Upper lobe of right lung (tissue), 1 donor: ENCODE data around the gene CSF1R. TPM values are rescaled to one million over a fixed set of nuclear protein-coding genes. Genes with fewer than 3 reads are reported as not detected.

Source experiments
- ATAC-seq: fragments of 200-7000 bp; cut with Tn5 transposase; one replicate; pipeline ENCODE4 v1.9.1; 2020; ENCODE audit warnings: mild to moderate bottlenecking, moderate library complexity
- DNase-seq: peaks from one replicate; pipeline ENCODE4 v3.0.0-alpha.2; 2020
- H3K27ac ChIP-seq: fragments of 200-600 bp; one replicate; pipeline ENCODE4 v1.8.0; 2022
- H3K27me3 ChIP-seq: fragments of 200-600 bp; one replicate; pipeline ENCODE4 v1.8.0; 2022; ENCODE audit warnings: mild to moderate bottlenecking
- H3K36me3 ChIP-seq: fragments of 200-600 bp; one replicate; pipeline ENCODE4 v1.8.0; 2022
- H3K4me1 ChIP-seq: fragments of 200-600 bp; one replicate; pipeline ENCODE4 v1.8.0; 2022
- H3K4me3 ChIP-seq: fragments of 200-600 bp; one replicate; pipeline ENCODE4 v1.8.0; 2022; ENCODE audit warnings: mild to moderate bottlenecking
- H3K9me3 ChIP-seq: fragments of 200-600 bp; one replicate; pipeline ENCODE4 v1.8.0; 2022
- intact Hi-C: fragments of 100-400 bp; cut with DNase I; formaldehyde crosslinking; loops from one replicate; pipeline ENCODE4 v1.11.0; 2022
- total RNA-seq: library from RNA; stranded (reverse); fragmentation: NEBNext Ultra II Directional; extraction: Animal tissue kit (Norgen Biotek cat#: 25700); gene quantifications from one replicate; pipeline ENCODE4 v1.2.1, GENCODE V29; 2021
- TF ChIP-seq, protein P1 (sequence below): fragments of 200-600 bp; IDR thresholded peaks from one replicate; pipeline ENCODE4 v1.8.0; 2022; ENCODE audit warnings: antibody characterized with exemption
- donor health status: DM: no; HTN: yes; CAD: no; lungs with severe emphysema.

The CSF1R gene
- total RNA-seq, 1 donor from 2014 or later: 48.7 TPM

DNA sequence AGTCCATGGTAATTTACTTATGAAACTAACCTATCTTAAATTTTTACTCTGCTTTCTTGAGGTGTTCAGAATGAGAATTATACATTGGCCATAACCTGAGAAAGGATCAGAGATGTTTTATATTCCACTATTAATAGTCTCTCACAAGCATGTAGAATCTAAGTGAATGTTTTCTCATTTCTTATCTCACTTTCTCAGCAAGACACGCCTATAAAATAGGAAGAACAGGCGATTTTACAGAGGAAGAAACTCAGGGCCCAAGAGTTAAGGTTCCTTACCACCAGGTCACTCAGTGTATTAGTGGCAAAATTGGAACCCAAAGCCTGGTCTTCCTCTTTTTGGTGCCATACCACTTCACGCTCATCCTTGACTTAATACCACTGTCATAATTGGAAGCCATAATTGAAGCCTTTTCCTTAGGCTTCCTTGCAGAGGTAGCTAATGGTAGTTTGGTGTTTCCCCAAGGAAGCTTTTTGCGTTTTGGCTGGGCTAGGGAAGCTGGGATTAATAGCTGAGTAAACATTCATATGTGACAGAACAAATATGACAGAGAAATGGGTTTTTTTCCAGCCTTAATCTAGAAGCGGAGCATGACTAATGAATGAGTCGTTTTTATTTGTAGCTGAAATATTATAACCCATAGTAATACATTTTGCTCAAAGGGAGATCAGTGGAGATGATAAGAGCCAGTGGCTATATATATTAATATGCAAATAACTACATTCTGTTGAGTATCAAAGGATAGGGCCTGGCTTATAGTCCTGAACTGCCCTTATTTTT is 68.9 kb downstream of the CSF1R start:
- peaks cover 100% of the 10 kb centered on the region for H3K36me3 ChIP-seq
- peaks cover 7% of the 10 kb centered on the region for H3K4me1 ChIP-seq
- DNase-seq (no peak), ATAC-seq (no peak)
- no peaks in the 10 kb centered on the region for H3K27me3 ChIP-seq
- no peak overlapping the region for H3K27ac ChIP-seq
- TF ChIP-seq, protein P1, sequence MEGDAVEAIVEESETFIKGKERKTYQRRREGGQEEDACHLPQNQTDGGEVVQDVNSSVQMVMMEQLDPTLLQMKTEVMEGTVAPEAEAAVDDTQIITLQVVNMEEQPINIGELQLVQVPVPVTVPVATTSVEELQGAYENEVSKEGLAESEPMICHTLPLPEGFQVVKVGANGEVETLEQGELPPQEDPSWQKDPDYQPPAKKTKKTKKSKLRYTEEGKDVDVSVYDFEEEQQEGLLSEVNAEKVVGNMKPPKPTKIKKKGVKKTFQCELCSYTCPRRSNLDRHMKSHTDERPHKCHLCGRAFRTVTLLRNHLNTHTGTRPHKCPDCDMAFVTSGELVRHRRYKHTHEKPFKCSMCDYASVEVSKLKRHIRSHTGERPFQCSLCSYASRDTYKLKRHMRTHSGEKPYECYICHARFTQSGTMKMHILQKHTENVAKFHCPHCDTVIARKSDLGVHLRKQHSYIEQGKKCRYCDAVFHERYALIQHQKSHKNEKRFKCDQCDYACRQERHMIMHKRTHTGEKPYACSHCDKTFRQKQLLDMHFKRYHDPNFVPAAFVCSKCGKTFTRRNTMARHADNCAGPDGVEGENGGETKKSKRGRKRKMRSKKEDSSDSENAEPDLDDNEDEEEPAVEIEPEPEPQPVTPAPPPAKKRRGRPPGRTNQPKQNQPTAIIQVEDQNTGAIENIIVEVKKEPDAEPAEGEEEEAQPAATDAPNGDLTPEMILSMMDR: no peak
- intact Hi-C loops: no loop called here
- H3K4me3 ChIP-seq: no peak overlapping the region
- H3K9me3 ChIP-seq: no peaks in the 10 kb centered on the region

DNA sequence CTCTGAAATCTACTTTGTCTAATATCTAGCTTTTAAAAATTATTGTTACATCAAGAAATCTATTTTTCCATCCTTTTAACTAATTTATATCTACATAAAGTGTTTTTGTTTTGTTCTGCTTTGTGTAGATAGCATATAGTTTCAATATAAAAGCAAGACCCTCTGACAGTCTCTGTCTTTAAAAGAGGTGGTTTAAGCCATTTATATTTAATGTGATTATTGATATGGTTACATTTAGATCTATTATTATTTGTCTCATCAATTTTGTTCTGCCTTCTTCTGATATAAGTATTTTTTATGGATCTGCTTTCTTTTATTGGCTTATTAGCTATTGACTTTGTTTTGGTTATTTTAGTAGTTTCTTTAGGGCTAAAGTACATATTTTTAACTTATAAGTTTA is 69.8 kb downstream of the CSF1R start:
- no peaks in the 10 kb centered on the region for H3K27me3 ChIP-seq
- intact Hi-C loops: no loop called here
- peaks cover 99% of the 10 kb centered on the region for H3K36me3 ChIP-seq
- ATAC-seq (no peak), DNase-seq (no peak)
- H3K4me1 ChIP-seq: peaks cover 7% of the 10 kb centered on the region
- TF ChIP-seq, protein P1: no peak
- no peak overlapping the region for H3K27ac ChIP-seq
- no peaks in the 10 kb centered on the region for H3K9me3 ChIP-seq
- H3K4me3 ChIP-seq: no peak overlapping the region

DNA sequence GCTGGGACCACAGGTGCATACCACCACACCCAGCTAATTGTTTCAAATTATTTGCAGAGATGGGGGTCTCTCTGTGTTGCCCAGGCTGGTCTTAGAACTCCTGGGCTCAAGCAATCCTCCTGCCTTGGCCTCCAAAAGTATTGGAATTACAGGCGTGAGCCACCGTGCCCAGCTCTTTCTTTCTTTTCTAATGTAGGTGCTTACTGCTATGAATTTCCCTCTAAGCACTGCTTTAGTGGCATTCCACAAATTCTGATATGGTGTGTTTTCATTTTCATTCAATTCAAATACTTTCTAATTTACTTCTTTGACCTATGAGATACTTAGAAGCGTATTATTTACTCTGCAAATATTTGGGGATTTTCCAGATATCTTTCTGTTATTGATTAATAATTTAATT is 70.9 kb downstream of the CSF1R start:
- DNase-seq: no peak
- no peak overlapping the region for H3K4me3 ChIP-seq
- peaks cover 99% of the 10 kb centered on the region for H3K36me3 ChIP-seq
- TF ChIP-seq, protein P1: no peak
- no peaks in the 10 kb centered on the region for H3K4me1 ChIP-seq
- H3K27me3 ChIP-seq: no peaks in the 10 kb centered on the region
- intact Hi-C loops: no loop called here
- no peak for ATAC-seq
- no peaks in the 10 kb centered on the region for H3K9me3 ChIP-seq
- H3K27ac ChIP-seq: no peak overlapping the region

DNA sequence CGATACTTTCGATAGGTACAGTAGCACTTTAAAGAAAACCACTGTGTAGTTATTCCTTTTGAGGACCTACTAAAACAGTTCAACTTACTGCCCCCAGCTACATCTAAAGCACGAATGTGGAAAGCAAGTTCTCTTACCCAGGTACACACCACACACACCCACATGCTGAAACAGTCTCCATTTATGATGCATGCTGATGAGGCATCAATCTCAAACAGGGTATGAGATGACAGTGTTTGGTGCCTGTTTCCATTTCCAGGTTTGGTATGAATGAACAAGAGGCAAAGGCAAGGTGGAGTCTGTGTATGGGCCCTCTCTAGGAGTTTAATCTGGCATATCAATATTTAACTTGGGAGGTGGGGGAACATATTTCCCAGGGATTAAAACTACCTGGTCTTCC is 71.9 kb downstream of the CSF1R start:
- intact Hi-C loops: no loop called here
- no peak overlapping the region for H3K27ac ChIP-seq

DNA sequence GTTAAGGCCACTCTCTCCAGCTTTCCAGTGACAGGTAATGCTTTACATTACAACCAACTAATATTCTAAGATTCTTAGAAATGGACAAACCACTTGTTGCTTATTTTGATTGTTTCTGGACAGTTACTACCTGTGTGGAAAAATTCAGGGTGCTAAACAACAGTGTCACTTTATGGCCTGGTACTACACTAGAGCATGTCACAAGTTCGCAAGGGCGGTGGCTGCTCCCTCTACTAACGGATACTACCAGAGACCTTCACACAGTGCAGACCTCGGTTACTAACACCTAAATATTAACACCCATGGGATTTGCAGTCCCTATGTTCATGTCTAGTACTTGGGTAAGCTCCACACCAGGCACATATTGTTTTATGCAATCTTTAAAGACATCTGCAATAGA is 72.4 kb downstream of the CSF1R start:
- H3K4me3 ChIP-seq: no peak overlapping the region

More for the DNA sequence above, 71.9 kb downstream of the CSF1R start:
- no peak overlapping the region for H3K4me3 ChIP-seq
- H3K36me3 ChIP-seq: peaks cover 99% of the 10 kb centered on the region
- no peaks in the 10 kb centered on the region for H3K9me3 ChIP-seq
- H3K4me1 ChIP-seq: no peaks in the 10 kb centered on the region
- no peaks in the 10 kb centered on the region for H3K27me3 ChIP-seq
- DNase-seq: no peak
- ATAC-seq: no peak
- TF ChIP-seq, protein P1: no peak

More for the DNA sequence above, 72.4 kb downstream of the CSF1R start:
- Histone ChIP-seq H3K36me3 (peaks cover 99% of the 10 kb centered on the region), H3K9me3 (no peaks in the 10 kb centered on the region), H3K27ac (no peak overlapping the region), H3K27me3 (no peaks in the 10 kb centered on the region), H3K4me1 (no peaks in the 10 kb centered on the region)
- TF ChIP-seq, protein P1: no peak
- no peak for ATAC-seq
- no peak for DNase-seq
- intact Hi-C loops: no loop called here
